Mesenteric fat pad (tissue), 1 donor: ENCODE data around the gene OPN1MW. TPM values are rescaled to one million over a fixed set of nuclear protein-coding genes. Genes with fewer than 3 reads are reported as not detected.
"Not testable (repeated sequence)": the region's sequence is repeated elsewhere in the genome, so short reads cannot be mapped to it uniquely, and the experiment has no call there.

Experiments used
- DNase-seq: peaks from one replicate; pipeline ENCODE4 v3.0.0-alpha.2; 2020; ENCODE audit warnings: low spot score
- long read RNA-seq: library from polyadenylated mRNA; unstranded; transcript quantifications from one replicate; pipeline ENCODE4 v2.0.0, GENCODE V29; 2020
- total RNA-seq: library from RNA; stranded (reverse); fragmentation: NEBNext Ultra II Directional; extraction: Animal tissue kit (Norgen Biotek cat#: 25700); gene quantifications from one replicate; pipeline ENCODE4 v1.2.1, GENCODE V29; 2021
- donor health status: DM: yes; HTN: yes; CAD: no.

The OPN1MW gene
- total RNA-seq, result not detected
- long read RNA-seq, result 0 reads

DNA sequence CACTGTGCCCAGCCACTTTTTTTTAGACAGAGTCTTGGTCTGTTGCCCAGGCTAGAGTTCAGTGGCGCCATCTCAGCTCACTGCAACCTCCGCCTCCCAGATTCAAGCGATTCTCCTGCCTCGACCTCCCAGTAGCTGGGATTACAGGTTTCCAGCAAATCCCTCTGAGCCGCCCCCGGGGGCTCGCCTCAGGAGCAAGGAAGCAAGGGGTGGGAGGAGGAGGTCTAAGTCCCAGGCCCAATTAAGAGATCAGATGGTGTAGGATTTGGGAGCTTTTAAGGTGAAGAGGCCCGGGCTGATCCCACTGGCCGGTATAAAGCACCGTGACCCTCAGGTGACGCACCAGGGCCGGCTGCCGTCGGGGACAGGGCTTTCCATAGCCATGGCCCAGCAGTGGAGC, at the start of gene OPN1MW:
TSS of gene OPN1MW (plus strand) at position 301 of the 400 bp plus-strand sequence. CDS start at position 383, 82 bp downstream.
- not testable (repeated sequence) for DNase-seq

DNA sequence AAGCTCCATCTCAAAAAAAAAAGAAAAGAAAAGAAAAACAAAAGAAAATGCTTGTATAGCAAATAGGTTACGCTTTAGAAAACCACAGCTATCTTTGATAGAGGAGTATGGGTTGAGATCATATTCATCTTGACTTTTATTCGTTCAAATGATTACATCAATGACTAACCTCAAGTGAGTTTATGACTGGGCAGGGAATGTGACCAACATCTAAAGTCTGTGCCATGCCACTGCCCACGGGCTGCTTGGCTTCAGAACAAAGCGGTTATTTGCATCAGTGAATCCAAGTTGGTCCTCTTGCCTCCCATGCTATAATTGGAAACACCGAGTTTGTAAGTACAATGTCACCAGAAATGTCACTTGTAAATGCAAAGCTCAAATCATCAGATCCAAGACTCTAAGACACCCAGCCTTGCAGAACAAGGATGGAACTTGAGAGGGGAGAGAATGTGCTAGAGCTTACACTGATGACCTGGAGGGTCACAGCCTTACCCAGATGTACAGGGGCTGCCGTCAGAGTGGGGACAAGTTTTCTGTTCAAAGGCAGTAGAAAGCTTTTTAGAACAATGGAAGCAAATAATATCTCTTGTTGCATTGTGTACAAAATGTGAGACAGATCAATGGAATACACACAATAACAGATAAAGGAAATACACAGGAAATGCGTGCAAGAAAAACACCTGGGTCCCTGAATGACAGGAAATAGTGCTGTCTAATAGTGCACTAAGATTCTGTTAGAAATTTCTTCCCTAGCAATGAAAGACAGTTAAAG, 46.8 kb upstream of the OPN1MW start:
- DNase-seq, result peak; percentile 9

DNA sequence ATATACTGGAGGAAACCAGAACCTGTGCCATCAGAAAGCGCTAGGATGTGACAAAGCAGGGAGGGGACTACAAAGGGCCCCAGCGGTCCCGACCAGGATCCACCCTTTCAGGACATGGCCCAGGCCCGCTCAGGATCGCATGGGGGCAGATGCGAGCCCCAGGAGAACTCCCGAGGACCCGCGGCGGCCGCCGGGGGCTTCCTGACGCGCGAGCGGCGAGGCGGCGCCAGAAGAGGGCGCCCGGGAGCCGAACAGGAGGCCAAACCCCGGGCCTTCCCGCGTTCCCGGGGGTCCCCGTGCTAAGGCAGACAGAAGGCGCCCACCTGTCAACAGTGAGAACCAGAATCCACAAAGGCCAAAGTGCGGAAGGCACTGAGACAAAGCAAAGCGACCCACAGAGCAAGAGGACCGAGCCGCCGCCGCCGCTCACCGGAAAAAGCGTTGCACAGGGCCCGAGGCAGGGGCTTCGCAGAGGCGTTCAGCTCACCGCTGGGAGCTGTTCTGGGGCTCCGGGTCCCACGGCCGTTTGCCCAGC, 45.7 kb upstream of the OPN1MW start:
- DNase-seq, result peak; percentile 76

DNA sequence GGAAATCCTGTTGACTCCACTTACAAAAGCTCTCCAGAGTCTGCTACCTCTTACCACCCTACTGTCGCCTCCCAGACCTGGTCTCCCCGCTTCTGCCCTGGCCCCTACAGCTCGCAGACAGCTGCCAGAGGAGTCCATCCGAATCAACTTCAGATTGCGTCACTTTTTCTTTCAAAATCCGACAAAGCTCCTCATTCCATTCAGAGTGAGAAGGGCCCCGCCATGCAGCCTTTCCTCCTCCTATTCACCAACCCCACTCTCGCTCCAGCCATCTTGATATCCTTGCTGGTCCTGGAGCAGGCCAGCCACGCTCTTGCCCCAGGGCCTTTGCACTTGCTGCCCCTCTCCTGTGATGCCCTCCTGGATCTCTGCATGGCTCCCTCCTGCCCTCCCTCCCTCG, 43.5 kb upstream of the OPN1MW start:
- no peak for DNase-seq

DNA sequence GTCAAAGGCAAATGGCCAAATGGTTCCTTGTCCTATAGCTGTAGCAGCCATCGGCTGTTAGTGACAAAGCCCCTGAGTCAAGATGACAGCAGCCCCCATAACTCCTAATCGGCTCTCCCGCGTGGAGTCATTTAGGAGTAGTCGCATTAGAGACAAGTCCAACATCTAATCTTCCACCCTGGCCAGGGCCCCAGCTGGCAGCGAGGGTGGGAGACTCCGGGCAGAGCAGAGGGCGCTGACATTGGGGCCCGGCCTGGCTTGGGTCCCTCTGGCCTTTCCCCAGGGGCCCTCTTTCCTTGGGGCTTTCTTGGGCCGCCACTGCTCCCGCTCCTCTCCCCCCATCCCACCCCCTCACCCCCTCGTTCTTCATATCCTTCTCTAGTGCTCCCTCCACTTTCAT, 42.2 kb upstream of the OPN1MW start:
- DNase-seq, result no peak

DNA sequence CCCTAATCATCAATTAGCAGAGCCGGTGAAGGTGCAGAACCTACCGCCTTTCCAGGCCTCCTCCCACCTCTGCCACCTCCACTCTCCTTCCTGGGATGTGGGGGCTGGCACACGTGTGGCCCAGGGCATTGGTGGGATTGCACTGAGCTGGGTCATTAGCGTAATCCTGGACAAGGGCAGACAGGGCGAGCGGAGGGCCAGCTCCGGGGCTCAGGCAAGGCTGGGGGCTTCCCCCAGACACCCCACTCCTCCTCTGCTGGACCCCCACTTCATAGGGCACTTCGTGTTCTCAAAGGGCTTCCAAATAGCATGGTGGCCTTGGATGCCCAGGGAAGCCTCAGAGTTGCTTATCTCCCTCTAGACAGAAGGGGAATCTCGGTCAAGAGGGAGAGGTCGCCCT, 41.7 kb upstream of the OPN1MW start:
- no peak for DNase-seq

DNA sequence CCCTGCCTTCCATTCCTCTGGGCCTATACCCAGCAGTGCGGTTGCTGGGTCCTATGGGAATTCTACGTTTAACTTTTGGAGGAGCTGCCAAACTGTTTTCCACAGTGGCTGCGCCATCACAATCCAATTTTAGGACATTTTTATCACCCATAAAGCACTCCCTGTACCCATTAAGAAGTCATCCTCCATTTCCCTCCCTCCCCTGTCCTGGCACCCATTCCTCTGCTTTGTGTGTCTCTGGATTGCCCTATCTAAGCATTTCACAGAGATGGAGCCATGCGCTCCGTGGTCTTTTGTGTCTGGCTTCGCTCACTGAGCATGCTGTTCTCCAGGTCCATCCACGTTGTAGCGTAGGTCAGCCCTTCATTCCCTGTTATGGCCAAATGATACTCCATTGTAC, 40.0 kb upstream of the OPN1MW start:
- no peak for DNase-seq

DNA sequence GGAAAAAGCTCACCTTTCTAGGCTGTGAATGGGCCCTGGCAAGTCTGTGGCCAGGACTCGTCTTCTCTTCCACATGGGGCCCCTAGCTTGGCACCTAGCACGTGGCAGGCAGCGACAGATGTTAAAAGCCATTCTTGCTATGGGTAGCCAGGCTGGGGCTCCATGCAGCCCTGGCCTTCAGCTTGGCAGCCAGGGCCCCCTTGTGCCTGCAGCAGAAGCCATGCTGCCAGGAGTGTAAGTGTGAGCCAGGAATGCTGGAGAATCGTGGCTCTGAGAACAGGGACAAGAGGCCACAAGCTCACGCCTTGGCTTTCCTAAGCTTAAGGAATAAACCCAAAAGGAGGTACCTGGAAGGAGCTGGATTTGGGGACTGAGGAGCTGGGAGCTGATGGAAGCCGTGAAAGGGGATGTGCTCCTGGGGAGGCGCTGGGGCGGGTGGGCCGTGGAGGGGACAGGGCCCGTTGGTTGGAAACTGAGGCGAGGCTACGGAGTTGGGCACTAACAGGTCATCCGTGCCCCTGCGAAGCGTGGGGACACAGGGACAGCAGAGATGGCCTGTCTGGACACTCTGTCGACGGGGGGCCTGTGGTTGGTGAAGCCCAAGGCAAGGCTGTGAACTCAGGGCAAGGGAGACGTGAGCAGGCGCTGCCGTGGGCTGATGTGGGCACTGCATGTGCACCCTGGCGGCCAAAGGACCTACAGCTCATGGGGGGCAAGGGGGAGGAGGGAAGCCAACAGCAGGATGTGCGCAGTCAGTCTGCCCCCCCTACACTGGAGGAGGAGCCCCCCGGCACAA, 39.2 kb upstream of the OPN1MW start:
- no peak for DNase-seq

DNA sequence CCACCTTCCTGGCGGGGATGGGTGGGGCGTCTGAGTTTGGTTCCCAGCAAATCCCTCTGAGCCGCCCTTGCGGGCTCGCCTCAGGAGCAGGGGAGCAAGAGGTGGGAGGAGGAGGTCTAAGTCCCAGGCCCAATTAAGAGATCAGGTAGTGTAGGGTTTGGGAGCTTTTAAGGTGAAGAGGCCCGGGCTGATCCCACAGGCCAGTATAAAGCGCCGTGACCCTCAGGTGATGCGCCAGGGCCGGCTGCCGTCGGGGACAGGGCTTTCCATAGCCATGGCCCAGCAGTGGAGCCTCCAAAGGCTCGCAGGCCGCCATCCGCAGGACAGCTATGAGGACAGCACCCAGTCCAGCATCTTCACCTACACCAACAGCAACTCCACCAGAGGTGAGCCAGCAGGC, 38.4 kb upstream of the OPN1MW start, which contains the start of gene OPN1LW:
TSS of gene OPN1LW (plus strand) at position 234 of the 400 bp plus-strand sequence. CDS start at position 275, 41 bp downstream.
- not testable (repeated sequence) for DNase-seq

DNA sequence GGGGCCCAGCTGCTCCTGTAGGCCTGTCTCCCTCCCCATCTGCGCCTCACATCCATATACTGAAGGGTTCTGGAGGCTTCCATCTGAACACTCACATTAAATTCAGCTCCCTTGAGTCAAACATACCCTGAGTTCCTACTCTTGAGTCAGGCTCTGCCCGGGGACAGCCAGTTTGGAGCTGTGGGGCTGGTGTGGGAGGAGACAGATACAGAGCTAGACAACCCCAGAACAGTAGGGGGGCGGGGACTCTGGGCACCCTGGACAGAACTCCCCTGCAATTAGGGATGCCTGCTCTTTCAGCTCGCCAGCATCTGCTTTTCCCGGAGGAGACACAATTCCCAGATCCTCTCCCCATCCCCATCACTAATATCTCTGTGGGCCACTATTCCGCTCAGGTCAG, 31.4 kb upstream of the OPN1MW start:
- DNase-seq, result not testable (repeated sequence)

DNA sequence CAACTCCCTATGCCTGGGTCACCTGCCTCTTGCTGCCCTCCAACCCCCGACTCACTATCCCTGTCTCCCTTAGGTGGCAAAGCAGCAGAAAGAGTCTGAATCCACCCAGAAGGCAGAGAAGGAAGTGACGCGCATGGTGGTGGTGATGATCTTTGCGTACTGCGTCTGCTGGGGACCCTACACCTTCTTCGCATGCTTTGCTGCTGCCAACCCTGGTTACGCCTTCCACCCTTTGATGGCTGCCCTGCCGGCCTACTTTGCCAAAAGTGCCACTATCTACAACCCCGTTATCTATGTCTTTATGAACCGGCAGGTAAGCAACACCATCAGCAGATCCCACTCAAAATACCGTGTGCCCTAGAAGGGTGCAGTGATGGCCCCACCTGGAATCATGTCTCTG, 26.2 kb upstream of the OPN1MW start:
- not testable (repeated sequence) for DNase-seq

DNA sequence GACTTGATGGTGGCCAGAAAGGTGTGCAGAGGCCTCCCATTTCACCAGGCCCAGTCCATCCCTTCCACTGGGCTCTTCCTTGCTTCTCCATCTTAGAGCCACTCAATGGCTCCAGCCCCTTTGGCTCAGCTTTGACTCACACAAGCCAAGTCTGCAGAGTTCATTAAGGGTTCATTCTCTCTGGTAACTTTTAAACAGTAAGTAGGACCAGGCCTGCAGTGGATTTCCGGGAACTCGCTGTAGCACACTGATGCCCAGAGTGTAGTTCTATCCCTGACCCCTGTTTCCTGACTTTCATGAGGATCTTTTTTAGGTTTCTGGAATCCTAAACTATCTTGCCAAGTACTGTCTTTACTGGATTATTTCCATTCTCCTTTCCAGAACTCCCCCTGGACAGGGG, 25.2 kb upstream of the OPN1MW start:
- DNase-seq, result not testable (repeated sequence)

DNA sequence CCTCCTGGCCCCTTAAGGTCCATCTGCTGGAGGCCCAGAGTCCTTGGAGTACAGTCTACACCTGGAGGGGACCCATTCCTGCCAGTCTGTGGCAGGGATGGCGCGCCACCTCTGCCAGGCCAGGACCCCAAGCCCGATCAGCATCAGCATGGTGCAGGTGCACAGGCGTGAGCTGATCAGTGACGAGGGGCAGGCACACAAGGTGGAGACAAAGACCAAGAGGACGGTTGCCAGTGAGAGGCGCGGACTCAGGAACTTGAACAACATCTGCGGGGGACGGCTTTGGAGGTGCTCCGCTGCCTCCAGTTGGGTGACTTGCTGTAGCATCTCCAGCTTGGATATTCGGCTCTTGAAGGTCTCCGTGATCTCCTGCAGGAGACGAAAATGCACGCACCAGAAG, 23.1 kb upstream of the OPN1MW start:
- DNase-seq, result not testable (repeated sequence)

DNA sequence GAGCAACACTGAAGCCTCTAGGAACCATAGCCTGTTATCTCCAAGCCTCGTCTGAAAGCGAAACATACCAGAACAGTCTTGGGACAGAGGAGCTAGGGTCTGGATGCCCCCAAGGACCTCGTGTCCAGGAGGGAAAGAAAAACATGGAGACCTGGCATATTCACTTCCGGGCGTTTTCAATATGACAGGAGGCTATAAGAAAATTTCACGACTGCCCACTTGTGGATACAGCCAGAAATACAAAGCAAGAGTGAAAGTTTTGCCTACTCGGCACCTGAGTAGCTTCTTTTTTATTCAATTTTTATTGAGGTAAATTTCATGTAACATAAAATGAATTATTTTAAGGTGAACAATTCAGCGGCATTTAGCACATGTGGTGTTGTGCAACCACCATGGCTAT, 17.5 kb upstream of the OPN1MW start:
- not testable (repeated sequence) for DNase-seq

DNA sequence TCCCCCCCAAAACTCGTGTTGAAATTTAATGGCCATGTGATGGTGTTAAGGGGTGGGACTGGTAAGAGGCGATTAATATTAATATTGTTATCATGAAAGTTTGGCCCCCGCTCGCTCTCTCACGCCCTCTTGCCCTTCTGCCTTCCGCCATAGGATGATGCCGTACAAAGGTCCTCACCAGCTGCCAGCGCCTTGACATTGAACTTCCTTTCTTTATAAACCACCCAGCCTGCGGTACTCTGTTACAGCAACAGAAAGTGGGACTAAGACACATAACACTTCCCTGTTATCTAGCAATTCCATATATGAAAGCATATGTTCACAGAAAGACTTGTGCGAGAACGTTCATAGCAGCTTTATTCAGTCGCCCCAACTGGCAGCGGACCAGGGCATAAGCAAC, 14.0 kb upstream of the OPN1MW start:
- not testable (repeated sequence) for DNase-seq

DNA sequence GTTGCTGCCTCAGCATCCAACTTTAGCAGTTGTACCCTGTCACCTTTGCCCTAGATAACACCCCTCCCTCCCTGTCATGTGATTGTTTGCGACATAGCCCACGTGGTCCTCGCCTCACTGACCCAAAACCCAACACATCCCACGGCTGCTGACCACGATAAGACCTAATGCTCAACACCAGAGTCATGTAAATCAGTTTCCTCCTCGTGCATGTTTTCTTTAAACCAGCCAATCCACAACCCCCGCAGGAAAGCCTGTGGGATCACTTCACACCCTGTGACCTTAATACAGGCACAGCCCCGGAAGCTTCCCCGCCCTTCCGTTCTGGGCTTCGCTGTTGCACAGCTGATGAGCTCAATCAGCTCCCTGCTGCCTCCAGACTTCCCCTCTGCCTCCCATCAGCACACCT, 9.9 kb upstream of the OPN1MW start:
- DNase-seq, result not testable (repeated sequence)

DNA sequence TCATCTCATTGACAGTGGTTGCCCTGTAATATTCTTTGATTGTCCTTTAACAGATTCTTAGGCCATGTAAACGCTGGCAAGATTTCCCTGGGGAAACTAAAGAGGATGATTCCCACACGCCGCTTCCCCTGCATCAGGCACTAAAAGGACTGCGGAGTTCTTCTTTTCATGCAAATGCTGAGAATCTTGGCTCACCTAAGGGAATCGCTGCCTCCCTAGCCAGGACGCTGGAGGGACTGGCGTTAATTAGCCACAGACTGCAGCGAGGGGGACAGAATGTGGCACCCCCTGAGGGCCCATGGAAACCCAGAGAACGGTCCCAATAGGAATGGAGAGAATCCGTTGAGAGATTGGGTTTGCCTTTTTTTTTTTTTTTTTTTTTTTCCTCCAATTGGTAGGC, 8.0 kb upstream of the OPN1MW start:
- not testable (repeated sequence) for DNase-seq

DNA sequence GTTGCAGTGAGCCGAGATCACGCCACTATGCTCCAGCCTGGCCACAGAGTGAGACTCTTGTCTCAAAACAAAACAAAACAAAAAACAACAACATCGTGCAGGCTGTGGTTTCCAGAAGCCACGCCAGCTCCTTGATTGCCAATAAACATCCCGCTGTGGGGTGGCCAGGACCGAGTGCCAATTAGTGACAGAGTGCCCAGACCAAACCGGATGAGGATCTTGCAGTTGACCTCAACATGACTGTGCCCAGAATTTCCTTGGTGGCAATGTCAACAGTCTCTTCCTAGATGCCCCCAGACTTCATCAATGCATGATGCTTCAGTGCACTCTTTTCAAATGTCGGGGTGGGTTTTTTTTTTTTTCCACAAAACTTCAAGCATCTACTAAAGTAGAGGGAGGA, 1.4 kb downstream of the OPN1MW start:
- DNase-seq, result not testable (repeated sequence)

DNA sequence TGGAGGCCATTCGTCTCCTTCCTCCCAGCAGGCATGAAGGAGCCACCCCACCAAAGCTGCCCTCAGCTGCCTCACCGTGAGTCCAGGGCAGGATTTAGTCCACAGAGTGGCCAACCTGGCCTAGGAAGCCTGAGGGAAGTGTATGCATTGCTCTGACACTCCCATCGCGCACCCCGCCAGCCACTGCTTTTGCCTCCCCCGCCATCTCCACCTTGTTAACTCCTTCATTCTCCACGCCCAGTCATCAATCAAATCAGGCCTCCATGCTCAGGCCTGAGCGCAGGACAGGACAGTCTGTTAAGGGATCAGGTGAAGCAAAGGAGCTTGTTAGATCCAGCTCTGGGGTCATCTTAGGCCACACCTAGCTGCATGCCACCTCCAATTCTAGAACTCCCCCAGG, 10.4 kb downstream of the OPN1MW start:
- not testable (repeated sequence) for DNase-seq

DNA sequence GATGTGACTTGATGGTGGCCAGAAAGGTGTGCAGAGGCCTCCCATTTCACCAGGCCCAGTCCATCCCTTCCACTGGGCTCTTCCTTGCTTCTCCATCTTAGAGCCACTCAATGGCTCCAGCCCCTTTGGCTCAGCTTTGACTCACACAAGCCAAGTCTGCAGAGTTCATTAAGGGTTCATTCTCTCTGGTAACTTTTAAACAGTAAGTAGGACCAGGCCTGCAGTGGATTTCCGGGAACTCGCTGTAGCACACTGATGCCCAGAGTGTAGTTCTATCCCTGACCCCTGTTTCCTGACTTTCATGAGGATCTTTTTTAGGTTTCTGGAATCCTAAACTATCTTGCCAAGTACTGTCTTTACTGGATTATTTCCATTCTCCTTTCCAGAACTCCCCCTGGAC, 11.9 kb downstream of the OPN1MW start:
- DNase-seq, result not testable (repeated sequence)

DNA sequence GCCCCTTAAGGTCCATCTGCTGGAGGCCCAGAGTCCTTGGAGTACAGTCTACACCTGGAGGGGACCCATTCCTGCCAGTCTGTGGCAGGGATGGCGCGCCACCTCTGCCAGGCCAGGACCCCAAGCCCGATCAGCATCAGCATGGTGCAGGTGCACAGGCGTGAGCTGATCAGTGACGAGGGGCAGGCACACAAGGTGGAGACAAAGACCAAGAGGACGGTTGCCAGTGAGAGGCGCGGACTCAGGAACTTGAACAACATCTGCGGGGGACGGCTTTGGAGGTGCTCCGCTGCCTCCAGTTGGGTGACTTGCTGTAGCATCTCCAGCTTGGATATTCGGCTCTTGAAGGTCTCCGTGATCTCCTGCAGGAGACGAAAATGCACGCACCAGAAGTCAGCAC, 14.1 kb downstream of the OPN1MW start:
- DNase-seq, result not testable (repeated sequence)
